H1 (cell line): ENCODE data around the gene CUX1. TPM values are rescaled to one million over a fixed set of nuclear protein-coding genes. Genes with fewer than 3 reads are reported as not detected.
A peak's percentile ranks its signal among the peaks of the same experiment; 100 is the strongest.

ENCODE experiments used
- CTCF ChIA-PET: fragments of 300-600 bp; sonication (Branson Sonifier 250); formaldehyde crosslinking; loops from one replicate; lab custom pipeline; 2021; ENCODE audit not compliant: partially characterized antibody; lab: Charles Lee
- POLR2A ChIA-PET: fragments of 300-600 bp; sonication (Branson Sonifier 250); formaldehyde crosslinking; loops from one replicate; lab custom pipeline; 2021; ENCODE audit warnings: inconsistent platforms; ENCODE audit not compliant: partially characterized antibody; lab: Charles Lee
- DNase-seq, 2 experiments: peaks; one replicate each; pipeline versions ENCODE4 v3.0.0 to v3.0.0-alpha.2; 2010 to 2022; ENCODE audit warnings: low spot score in 2 of 2, low read depth in 1 of 2, mixed read lengths in 1 of 2
- FAIRE-seq: peaks from 2 replicates; lab custom pipeline; 2011; peaks lifted over from hg19 to GRCh38; lab: Jason Lieb, UNC
- H2AFZ ChIP-seq: 2 replicates; pipeline ENCODE4 v1.8.1; 2012; ENCODE audit warnings: low read length, inconsistent platforms
- H2AK5ac ChIP-seq: 2 replicates; pipeline ENCODE4 v1.6.1; 2013; ENCODE audit warnings: low read depth, low read length
- H2BK120ac ChIP-seq: replicated peaks from 2 replicates; pipeline ENCODE3; 2013; ENCODE audit warnings: low read depth, low read length, inconsistent platforms
- H2BK12ac ChIP-seq: 2 replicates; pipeline ENCODE4 v1.6.1; 2013; ENCODE audit warnings: low read depth, low read length
- H2BK15ac ChIP-seq: 2 replicates; pipeline ENCODE4 v1.6.1; 2013; ENCODE audit warnings: low read length
- H2BK20ac ChIP-seq: 2 replicates; pipeline ENCODE4 v1.6.1; 2013; ENCODE audit warnings: low read length
- H2BK5ac ChIP-seq: 2 replicates; pipeline ENCODE4 v1.6.1; 2013; ENCODE audit warnings: low read depth, low read length
- H3K14ac ChIP-seq: 2 replicates; pipeline ENCODE4 v1.6.1; 2013; ENCODE audit warnings: inconsistent platforms; ENCODE audit not compliant: insufficient read length
- H3K18ac ChIP-seq: 2 replicates; pipeline ENCODE4 v1.6.1; 2013; ENCODE audit warnings: low read length; ENCODE audit errors: extremely low read depth
- H3K23ac ChIP-seq: 2 replicates; pipeline ENCODE4 v1.6.1; 2013; ENCODE audit warnings: inconsistent platforms; ENCODE audit not compliant: insufficient read length
- H3K23me2 ChIP-seq: 2 replicates; pipeline ENCODE4 v1.6.1; 2013; ENCODE audit warnings: low read depth, low read length
- H3K27ac ChIP-seq: 2 replicates; pipeline ENCODE4 v1.6.1; 2011; ENCODE audit warnings: low read depth, low read length, inconsistent platforms
- H3K27me3 ChIP-seq, 4 experiments: replicated peaks in 1 of 4; 1 replicate in 1 of 4; 2 replicates in 3 of 4; pipeline versions ENCODE4 v1.6.1 to v1.8.1; 2011 to 2013; ENCODE audit warnings: low read length in 3 of 4, mild to moderate bottlenecking in 3 of 4, inconsistent platforms in 2 of 4, mixed read lengths in 2 of 4, moderate library complexity in 1 of 4; ENCODE audit not compliant: control insufficient read depth in 3 of 4, insufficient read depth in 3 of 4; ENCODE audit errors: extremely low read depth in 1 of 4
- H3K36me3 ChIP-seq, 4 experiments: 2 replicates each; pipeline versions ENCODE4 v1.6.1 to v1.8.1; 2011 to 2013; ENCODE audit warnings: mild to moderate bottlenecking in 4 of 4, low read length in 3 of 4, moderate library complexity in 2 of 4, control low read depth in 1 of 4, inconsistent platforms in 1 of 4; ENCODE audit not compliant: insufficient read depth in 4 of 4, control insufficient read depth in 2 of 4
- H3K4ac ChIP-seq: replicated peaks from 2 replicates; pipeline ENCODE3; 2013; ENCODE audit warnings: low read length, low read depth, mixed read lengths, inconsistent platforms; ENCODE audit not compliant: insufficient read length
- H3K4me1 ChIP-seq, 4 experiments: replicated peaks in 1 of 4; 1 replicate in 1 of 4; 2 replicates in 3 of 4; pipeline versions ENCODE4 v1.6.1 to v1.8.1; 2011 to 2013; ENCODE audit warnings: low read length in 3 of 4, inconsistent platforms in 2 of 4, mixed read lengths in 1 of 4; ENCODE audit not compliant: insufficient read depth in 4 of 4, control insufficient read depth in 3 of 4
- H3K4me2 ChIP-seq, 2 experiments: 2 replicates each; pipeline versions ENCODE4 v1.6.1 to v1.8.1; 2011 to 2013; ENCODE audit warnings: low read depth in 2 of 2, low read length in 2 of 2, control low read depth in 1 of 2, inconsistent platforms in 1 of 2, mild to moderate bottlenecking in 1 of 2; ENCODE audit not compliant: insufficient read depth in 1 of 2
- H3K4me3 ChIP-seq, 4 experiments: fragments of 200-600, 300-600 bp in 1 of 4; sonication (generic), shearing (Covaris generic), sonication (Bioruptor Twin) in 1 of 4; 2 replicates each; pipeline versions ENCODE4 v1.5.1 to v1.8.1; 2011 to 2016; ENCODE audit warnings: low read length in 4 of 4, low read depth in 3 of 4, control low read depth in 2 of 4, inconsistent platforms in 2 of 4, mild to moderate bottlenecking in 2 of 4, mixed read lengths in 1 of 4, moderate library complexity in 1 of 4; ENCODE audit not compliant: insufficient read depth in 2 of 4; ENCODE audit errors: extremely low read depth in 1 of 4
- H3K56ac ChIP-seq: replicated peaks from 2 replicates; pipeline ENCODE3; 2013; ENCODE audit warnings: low read depth, mild to moderate bottlenecking, mixed read lengths, low read length, inconsistent platforms; ENCODE audit not compliant: insufficient read length
- H3K79me1 ChIP-seq: 2 replicates; pipeline ENCODE4 v1.6.1; 2013; ENCODE audit warnings: low read depth, low read length, control low read depth
- H3K79me2 ChIP-seq, 2 experiments: 2 replicates each; pipeline versions ENCODE4 v1.6.1 to v1.8.1; 2012 to 2013; ENCODE audit warnings: low read length in 2 of 2, mild to moderate bottlenecking in 2 of 2, inconsistent platforms in 1 of 2; ENCODE audit not compliant: insufficient read depth in 2 of 2, control insufficient read depth in 1 of 2
- H3K9ac ChIP-seq, 4 experiments: replicated peaks in 1 of 4; 1 replicate in 1 of 4; 2 replicates in 3 of 4; pipeline versions ENCODE4 v1.6.1 to v1.8.1; 2011 to 2013; ENCODE audit warnings: low read depth in 3 of 4, low read length in 3 of 4, control low read depth in 2 of 4, mild to moderate bottlenecking in 2 of 4, moderate library complexity in 2 of 4, inconsistent platforms in 1 of 4; ENCODE audit errors: extremely low read depth in 1 of 4
- H3K9me3 ChIP-seq, 2 experiments: 2 replicates each; pipeline versions ENCODE4 v1.6.1 to v1.8.1; 2012 to 2013; ENCODE audit warnings: mild to moderate bottlenecking in 2 of 2, moderate library complexity in 2 of 2, control low read depth in 1 of 2, inconsistent platforms in 1 of 2, low read depth in 1 of 2, low read length in 1 of 2, mixed read lengths in 1 of 2; ENCODE audit not compliant: insufficient read depth in 2 of 2
- H4K20me1 ChIP-seq, 2 experiments: replicated peaks in 1 of 2; 2 replicates each; pipeline versions ENCODE3 to v1.8.1; 2011 to 2013; ENCODE audit warnings: inconsistent platforms in 2 of 2, low read length in 2 of 2, mild to moderate bottlenecking in 1 of 2; ENCODE audit not compliant: insufficient read depth in 2 of 2, control insufficient read depth in 1 of 2
- H4K5ac ChIP-seq: 2 replicates; pipeline ENCODE4 v1.6.1; 2013; ENCODE audit warnings: low read length, low read depth, mixed read lengths, inconsistent platforms; ENCODE audit not compliant: insufficient read length
- H4K8ac ChIP-seq: 2 replicates; pipeline ENCODE4 v1.8.0; 2013; ENCODE audit warnings: mild to moderate bottlenecking, moderate library complexity, low read length, inconsistent platforms; ENCODE audit not compliant: insufficient read depth; ENCODE audit errors: extremely low read depth
- H4K91ac ChIP-seq: replicated peaks from 2 replicates; pipeline ENCODE3; 2013; ENCODE audit warnings: low read length, mixed read lengths, inconsistent platforms; ENCODE audit not compliant: insufficient read length
- KDM4A ChIP-seq: IDR thresholded peaks from one replicate; pipeline ENCODE4 v1.7.1; 2012; ENCODE audit warnings: low read depth, mild to moderate bottlenecking, moderate library complexity, low read length, inconsistent platforms; ENCODE audit not compliant: severe bottlenecking
- WGBS, 2 experiments: shearing (Covaris generic) in 1 of 2; methylation state at CpG; one replicate each; pipeline versions ENCODE4 v1.1.6 to v1.1.7; 2013 to 2015; ENCODE audit warnings: low lambda C conversion rate in 2 of 2, mixed read lengths in 2 of 2, inconsistent platforms in 1 of 2, low coverage in 1 of 2, missing lambda C conversion rate in 1 of 2; ENCODE audit not compliant: insufficient replicate concordance in 2 of 2, insufficient coverage in 1 of 2, insufficient read length in 1 of 2; ENCODE audit errors: extremely low coverage in 1 of 2, missing lambda C conversion rate in 1 of 2; 5-methylcytosine and 5-hydroxymethylcytosine counted together
- polyA plus RNA-seq, 7 experiments: library from polyadenylated mRNA; depleted of rRNA in 3 of 7; stranded (reverse) in 5 of 7; unstranded in 2 of 7; fragments of >200 nt in 5 of 7; fragments of 200-250 nt in 2 of 7; gene quantifications; 1 replicate in 5 of 7; 2 replicates in 1 of 7; 4 replicates in 1 of 7; pipeline versions ENCODE4 v1.2.1 to v1.2.3, GENCODE V29; 2011 to 2013; ENCODE audit warnings: missing spikeins in 2 of 7, mixed read lengths in 2 of 7
- total RNA-seq: library from RNA; stranded (reverse); fragmentation: NEBNext Ultra II Directional; extraction: Animal tissue kit (Norgen Biotek cat#: 25700); gene quantifications from 2 replicates; pipeline ENCODE4 v1.2.1, GENCODE V29; 2021

CUX1 gene
- total and polyA plus RNA-seq, 2 of the 8 experiments (the other 6 are each of a cell fraction or from before 2014, with no cell fraction given), result 21.6 to 65.9 TPM

GRCh38 chr7:101922631-101923601 is 105.5 kb downstream of the CUX1 start:
- Histone ChIP-seq H2BK5ac (peak overlapping the region; percentile 71), H3K79me2 (peaks cover 0 to 84% of the 10 kb centered on the region in 2 experiments; a peak in 2 of 4 replicates), H3K4me2 (no peak overlapping the region), H3K36me3 (peaks cover 0 to 5% (median under 1%) of the 10 kb centered on the region in 4 experiments; a peak in 3 of 8 replicates), H3K9me3 (no peaks in the 10 kb centered on the region), H3K14ac (no peak overlapping the region), H2BK15ac (no peak overlapping the region), H4K5ac (no peak overlapping the region), H2AFZ (no peak overlapping the region), H4K91ac (no peak overlapping the region), H3K4me1 (peaks cover 0 to 6% (median 4%) of the 10 kb centered on the region in 4 experiments; a peak in 5 of 7 replicates), H3K27ac (no peak overlapping the region), H3K23ac (no peak overlapping the region), H2BK120ac (no peak overlapping the region), H3K4me3 (no peak overlapping the region), H3K18ac (no peak overlapping the region; the same call in 1 of the 2 replicates), H3K23me2 (0 out of 2 replicates have a peak, but pooled peaks cover 2% of the 10 kb centered on the region), H3K9ac (peak overlapping the region in 1 of 4 experiments; percentile 8; a peak in 1 of 7 replicates), H3K79me1 (peaks cover 23% of the 10 kb centered on the region), H3K4ac (no peak overlapping the region), H3K27me3 (no peaks in the 10 kb centered on the region), H2BK20ac (peak overlapping the region; percentile 48; the same call in 1 of the 2 replicates), H4K20me1 (peaks cover 10% of the 10 kb centered on the region in 2 experiments), H3K56ac (no peak overlapping the region), H2BK12ac (no peak overlapping the region), H4K8ac (peak overlapping the region; percentile 29; the same call in 1 of the 2 replicates), H2AK5ac (0 out of 2 replicates have a peak overlapping the region, but pooled peaks have one; percentile 75)
- DNase-seq (no peak), FAIRE-seq (no peak)
- WGBS, 2 experiments, result 91% methylated on average over 24 of the region's 24 CpGs; no CpG with 5 or more reads in 1 of the 2 experiments
- ChIA-PET POLR2A (no interaction called here), CTCF (interaction anchor here (0.6 to 1.1 kb wide), 2 partner anchors 41 to 52 kb away, joined by 3 to 5 read pairs; no protein-coding TSS in a partner anchor)
- no peak for TF ChIP-seq KDM4A
